ENCODE data around the gene PI16. TPM values are rescaled to one million over a fixed set of nuclear protein-coding genes. Genes with fewer than 3 reads are reported as not detected.

PI16 gene
- total and polyA plus RNA-seq, 2 of the 13 experiments (the other 11 are each of a cell fraction or from before 2014, with no cell fraction given) = not detected

DNA sequence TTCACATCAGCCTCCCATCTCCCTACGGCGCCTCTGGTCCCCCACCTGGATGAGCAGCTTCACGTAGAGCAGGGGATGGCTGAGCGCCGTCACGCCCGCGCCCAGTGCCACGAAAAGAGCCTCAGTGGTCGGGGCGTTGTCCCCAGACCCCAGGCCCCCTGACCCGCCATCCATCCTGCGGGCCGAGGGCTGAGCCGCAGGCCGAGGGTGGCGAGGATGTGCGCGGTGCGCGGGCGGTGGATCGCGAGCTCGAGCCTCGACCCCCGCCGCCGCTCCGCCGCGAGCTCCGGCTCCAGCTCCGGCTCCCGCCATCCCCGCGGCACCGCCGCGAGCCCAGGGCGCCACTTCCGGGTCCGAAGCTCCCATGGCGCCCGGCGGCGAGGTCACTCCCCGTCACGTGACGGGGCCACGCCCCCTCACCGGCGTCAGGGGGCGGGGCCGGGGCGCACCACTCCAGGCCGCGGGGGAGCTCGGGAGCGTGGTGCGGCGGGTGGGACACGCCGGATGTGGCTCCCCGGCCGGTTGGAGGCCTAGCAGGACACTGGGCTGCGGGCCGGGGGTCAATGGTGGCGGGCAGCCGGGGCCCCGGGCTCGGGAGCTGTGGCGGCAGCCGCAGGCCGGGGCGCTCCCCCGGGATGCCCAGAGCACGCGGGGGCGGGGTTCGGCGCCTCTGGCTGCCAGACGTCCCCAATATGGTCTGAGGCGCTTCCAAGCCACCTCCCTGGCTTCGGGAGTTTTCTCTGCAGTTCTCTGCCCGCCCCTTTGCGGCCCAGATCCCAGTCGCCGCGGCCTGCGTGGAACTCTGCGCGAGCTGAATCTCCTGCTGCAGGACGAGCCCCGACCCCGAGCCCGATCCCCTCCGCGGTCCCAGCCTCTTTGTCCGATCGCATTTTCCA, 31.5 kb downstream of the PI16 start, which contains the start of gene MTCH1 (continued):
- TF ChIP-seq, protein P1, sequence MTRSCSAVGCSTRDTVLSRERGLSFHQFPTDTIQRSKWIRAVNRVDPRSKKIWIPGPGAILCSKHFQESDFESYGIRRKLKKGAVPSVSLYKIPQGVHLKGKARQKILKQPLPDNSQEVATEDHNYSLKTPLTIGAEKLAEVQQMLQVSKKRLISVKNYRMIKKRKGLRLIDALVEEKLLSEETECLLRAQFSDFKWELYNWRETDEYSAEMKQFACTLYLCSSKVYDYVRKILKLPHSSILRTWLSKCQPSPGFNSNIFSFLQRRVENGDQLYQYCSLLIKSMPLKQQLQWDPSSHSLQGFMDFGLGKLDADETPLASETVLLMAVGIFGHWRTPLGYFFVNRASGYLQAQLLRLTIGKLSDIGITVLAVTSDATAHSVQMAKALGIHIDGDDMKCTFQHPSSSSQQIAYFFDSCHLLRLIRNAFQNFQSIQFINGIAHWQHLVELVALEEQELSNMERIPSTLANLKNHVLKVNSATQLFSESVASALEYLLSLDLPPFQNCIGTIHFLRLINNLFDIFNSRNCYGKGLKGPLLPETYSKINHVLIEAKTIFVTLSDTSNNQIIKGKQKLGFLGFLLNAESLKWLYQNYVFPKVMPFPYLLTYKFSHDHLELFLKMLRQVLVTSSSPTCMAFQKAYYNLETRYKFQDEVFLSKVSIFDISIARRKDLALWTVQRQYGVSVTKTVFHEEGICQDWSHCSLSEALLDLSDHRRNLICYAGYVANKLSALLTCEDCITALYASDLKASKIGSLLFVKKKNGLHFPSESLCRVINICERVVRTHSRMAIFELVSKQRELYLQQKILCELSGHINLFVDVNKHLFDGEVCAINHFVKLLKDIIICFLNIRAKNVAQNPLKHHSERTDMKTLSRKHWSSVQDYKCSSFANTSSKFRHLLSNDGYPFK (CRISPR knock-in tag; IDR thresholded peaks at IDR 0.05; ENCODE audit: borderline replicate concordance) = no peak; the same call in 1 of the 2 replicates
- TF ChIP-seq PHF21A (CRISPR knock-in tag; IDR thresholded peaks at IDR 0.05) (no peak; the same call in 1 of the 2 replicates), ZBTB1 (CRISPR knock-in tag; IDR thresholded peaks at IDR 0.05; ENCODE audit: borderline replicate concordance) (no peak), JUND (CRISPR knock-in tag; IDR thresholded peaks at IDR 0.05) (peak; percentile 37; the same call in 1 of the 2 replicates), EP300 (IDR thresholded peaks at IDR 0.05; ENCODE audit: low read depth in 2 of 2, low read length in 2 of 2) (peak in 1 of 2 experiments; percentile 35; a peak in 2 of 4 replicates), EP300 (CRISPR knock-in tag; IDR thresholded peaks at IDR 0.05; ENCODE audit: borderline replicate concordance) (peak; percentile 25; the same call in 1 of the 2 replicates), ZNF317 (CRISPR knock-in tag; IDR thresholded peaks at IDR 0.05) (no peak), KAT8 (CRISPR knock-in tag; IDR thresholded peaks at IDR 0.05) (peak; percentile 90), ZNF883 (CRISPR knock-in tag; IDR thresholded peaks at IDR 0.05; ENCODE audit: not compliant biosample characterization) (peak; percentile 89), ZNF839 (CRISPR knock-in tag; IDR thresholded peaks at IDR 0.05; ENCODE audit: borderline replicate concordance) (no peak)
- TF ChIP-seq, protein P2, sequence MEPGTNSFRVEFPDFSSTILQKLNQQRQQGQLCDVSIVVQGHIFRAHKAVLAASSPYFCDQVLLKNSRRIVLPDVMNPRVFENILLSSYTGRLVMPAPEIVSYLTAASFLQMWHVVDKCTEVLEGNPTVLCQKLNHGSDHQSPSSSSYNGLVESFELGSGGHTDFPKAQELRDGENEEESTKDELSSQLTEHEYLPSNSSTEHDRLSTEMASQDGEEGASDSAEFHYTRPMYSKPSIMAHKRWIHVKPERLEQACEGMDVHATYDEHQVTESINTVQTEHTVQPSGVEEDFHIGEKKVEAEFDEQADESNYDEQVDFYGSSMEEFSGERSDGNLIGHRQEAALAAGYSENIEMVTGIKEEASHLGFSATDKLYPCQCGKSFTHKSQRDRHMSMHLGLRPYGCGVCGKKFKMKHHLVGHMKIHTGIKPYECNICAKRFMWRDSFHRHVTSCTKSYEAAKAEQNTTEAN (CRISPR knock-in tag; conservative IDR thresholded peaks at IDR 0.05) = 0 out of 2 replicates have a peak, but pooled peaks have one; percentile 16
- TF ChIP-seq, protein P3, sequence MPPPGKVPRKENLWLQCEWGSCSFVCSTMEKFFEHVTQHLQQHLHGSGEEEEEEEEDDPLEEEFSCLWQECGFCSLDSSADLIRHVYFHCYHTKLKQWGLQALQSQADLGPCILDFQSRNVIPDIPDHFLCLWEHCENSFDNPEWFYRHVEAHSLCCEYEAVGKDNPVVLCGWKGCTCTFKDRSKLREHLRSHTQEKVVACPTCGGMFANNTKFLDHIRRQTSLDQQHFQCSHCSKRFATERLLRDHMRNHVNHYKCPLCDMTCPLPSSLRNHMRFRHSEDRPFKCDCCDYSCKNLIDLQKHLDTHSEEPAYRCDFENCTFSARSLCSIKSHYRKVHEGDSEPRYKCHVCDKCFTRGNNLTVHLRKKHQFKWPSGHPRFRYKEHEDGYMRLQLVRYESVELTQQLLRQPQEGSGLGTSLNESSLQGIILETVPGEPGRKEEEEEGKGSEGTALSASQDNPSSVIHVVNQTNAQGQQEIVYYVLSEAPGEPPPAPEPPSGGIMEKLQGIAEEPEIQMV (CRISPR knock-in tag; IDR thresholded peaks at IDR 0.05; ENCODE audit: low read depth) = peak; percentile 69; the same call in 1 of the 2 replicates
- TF ChIP-seq, protein P4, sequence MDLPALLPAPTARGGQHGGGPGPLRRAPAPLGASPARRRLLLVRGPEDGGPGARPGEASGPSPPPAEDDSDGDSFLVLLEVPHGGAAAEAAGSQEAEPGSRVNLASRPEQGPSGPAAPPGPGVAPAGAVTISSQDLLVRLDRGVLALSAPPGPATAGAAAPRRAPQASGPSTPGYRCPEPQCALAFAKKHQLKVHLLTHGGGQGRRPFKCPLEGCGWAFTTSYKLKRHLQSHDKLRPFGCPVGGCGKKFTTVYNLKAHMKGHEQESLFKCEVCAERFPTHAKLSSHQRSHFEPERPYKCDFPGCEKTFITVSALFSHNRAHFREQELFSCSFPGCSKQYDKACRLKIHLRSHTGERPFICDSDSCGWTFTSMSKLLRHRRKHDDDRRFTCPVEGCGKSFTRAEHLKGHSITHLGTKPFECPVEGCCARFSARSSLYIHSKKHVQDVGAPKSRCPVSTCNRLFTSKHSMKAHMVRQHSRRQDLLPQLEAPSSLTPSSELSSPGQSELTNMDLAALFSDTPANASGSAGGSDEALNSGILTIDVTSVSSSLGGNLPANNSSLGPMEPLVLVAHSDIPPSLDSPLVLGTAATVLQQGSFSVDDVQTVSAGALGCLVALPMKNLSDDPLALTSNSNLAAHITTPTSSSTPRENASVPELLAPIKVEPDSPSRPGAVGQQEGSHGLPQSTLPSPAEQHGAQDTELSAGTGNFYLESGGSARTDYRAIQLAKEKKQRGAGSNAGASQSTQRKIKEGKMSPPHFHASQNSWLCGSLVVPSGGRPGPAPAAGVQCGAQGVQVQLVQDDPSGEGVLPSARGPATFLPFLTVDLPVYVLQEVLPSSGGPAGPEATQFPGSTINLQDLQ (CRISPR knock-in tag; IDR thresholded peaks at IDR 0.05) = peak; percentile 39; the same call in 1 of the 2 replicates

Data from HepG2 (cell line).